Motor neuron (in vitro differentiated cells): ENCODE data around the gene OPN1LW. TPM values are rescaled to one million over a fixed set of nuclear protein-coding genes. Genes with fewer than 3 reads are reported as not detected.
A peak's percentile ranks its signal among the peaks of the same experiment; 100 is the strongest.
"Not testable (repeated sequence)": the region's sequence is repeated elsewhere in the genome, so short reads cannot be mapped to it uniquely, and the experiment has no call there.

Experiments used
- ATAC-seq, 8 experiments: fragments of 200-7000 bp; cut with Tn5 transposase; replicated peaks in 6 of 8; 2 replicates each; pipeline ENCODE4 v1.8.0; 2021; ENCODE audit warnings: mild to moderate bottlenecking in 8 of 8, moderate library complexity in 8 of 8
- H3K27ac ChIP-seq, 2 donors: fragments of 250-450 bp; sonication (Bioruptor Pico); 2 replicates each; pipeline ENCODE4 v1.9.0; 2021; ENCODE audit warnings: antibody characterized with exemption in 2 of 2, mild to moderate bottlenecking in 2 of 2, moderate library complexity in 1 of 2
- H3K4me1 ChIP-seq, 2 donors: fragments of 250-450 bp; sonication (Bioruptor Pico); replicated peaks in 1 of 2; 2 replicates each; pipeline ENCODE4 v1.6.1; 2021; ENCODE audit warnings: antibody characterized with exemption in 2 of 2, mild to moderate bottlenecking in 2 of 2, moderate library complexity in 1 of 2
- H3K4me3 ChIP-seq, 5 donors: fragments of 250-450 bp; sonication (Bioruptor Pico); 2 replicates each; pipeline ENCODE4 v1.9.0; 2021; ENCODE audit warnings: antibody characterized with exemption in 5 of 5, mild to moderate bottlenecking in 5 of 5, moderate library complexity in 4 of 5
- WGBS, 10 experiments: fragments of 450-650 bp; shearing (Covaris generic); methylation state at CpG; one replicate each; pipeline ENCODE4 v1.0.0; 2022; 5-methylcytosine and 5-hydroxymethylcytosine counted together
- in situ Hi-C, 9 experiments: fragments of 400-800 bp; cut with MboI; loops; one replicate each; pipeline ENCODE4 v1.15.0; 2021; ENCODE audit warnings: low sequenced_read_pairs in 9 of 9, low pct_unique_long_range_greater_than_20kb in 2 of 9; ENCODE audit not compliant: unreplicated experiment in 9 of 9
- total RNA-seq, 8 experiments: library from RNA; unstranded; fragments of 300-600 nt; gene quantifications; 2 replicates each; pipeline versions ENCODE4 v1.2.3 to v1.2.4, GENCODE V29; 2022

Gene OPN1LW
- total RNA-seq, 8 experiments from 2014 or later = not detected

DNA sequence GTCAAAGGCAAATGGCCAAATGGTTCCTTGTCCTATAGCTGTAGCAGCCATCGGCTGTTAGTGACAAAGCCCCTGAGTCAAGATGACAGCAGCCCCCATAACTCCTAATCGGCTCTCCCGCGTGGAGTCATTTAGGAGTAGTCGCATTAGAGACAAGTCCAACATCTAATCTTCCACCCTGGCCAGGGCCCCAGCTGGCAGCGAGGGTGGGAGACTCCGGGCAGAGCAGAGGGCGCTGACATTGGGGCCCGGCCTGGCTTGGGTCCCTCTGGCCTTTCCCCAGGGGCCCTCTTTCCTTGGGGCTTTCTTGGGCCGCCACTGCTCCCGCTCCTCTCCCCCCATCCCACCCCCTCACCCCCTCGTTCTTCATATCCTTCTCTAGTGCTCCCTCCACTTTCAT, 3.8 kb upstream of the OPN1LW start:
- in situ Hi-C loops = no loop called here
- 60 to 100% methylated on average over 1 to 2 of the region's 12 CpGs; no CpG with 5 or more reads in 8 of the 10 experiments for WGBS, 10 experiments
- Histone ChIP-seq H3K4me3 (no peak overlapping the region), H3K27ac (no peak overlapping the region), H3K4me1 (peaks cover 0 to 3% of the 10 kb centered on the region in 2 donors)
- no peak for ATAC-seq

DNA sequence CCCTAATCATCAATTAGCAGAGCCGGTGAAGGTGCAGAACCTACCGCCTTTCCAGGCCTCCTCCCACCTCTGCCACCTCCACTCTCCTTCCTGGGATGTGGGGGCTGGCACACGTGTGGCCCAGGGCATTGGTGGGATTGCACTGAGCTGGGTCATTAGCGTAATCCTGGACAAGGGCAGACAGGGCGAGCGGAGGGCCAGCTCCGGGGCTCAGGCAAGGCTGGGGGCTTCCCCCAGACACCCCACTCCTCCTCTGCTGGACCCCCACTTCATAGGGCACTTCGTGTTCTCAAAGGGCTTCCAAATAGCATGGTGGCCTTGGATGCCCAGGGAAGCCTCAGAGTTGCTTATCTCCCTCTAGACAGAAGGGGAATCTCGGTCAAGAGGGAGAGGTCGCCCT, 3.3 kb upstream of the OPN1LW start:
- Histone ChIP-seq H3K27ac (no peak overlapping the region), H3K4me3 (no peak overlapping the region), H3K4me1 (peaks cover 0 to 3% of the 10 kb centered on the region in 2 donors)
- no peak for ATAC-seq
- WGBS, 10 experiments = no CpG with 5 or more reads among the region's 10 CpGs
- in situ Hi-C loops = no loop called here

DNA sequence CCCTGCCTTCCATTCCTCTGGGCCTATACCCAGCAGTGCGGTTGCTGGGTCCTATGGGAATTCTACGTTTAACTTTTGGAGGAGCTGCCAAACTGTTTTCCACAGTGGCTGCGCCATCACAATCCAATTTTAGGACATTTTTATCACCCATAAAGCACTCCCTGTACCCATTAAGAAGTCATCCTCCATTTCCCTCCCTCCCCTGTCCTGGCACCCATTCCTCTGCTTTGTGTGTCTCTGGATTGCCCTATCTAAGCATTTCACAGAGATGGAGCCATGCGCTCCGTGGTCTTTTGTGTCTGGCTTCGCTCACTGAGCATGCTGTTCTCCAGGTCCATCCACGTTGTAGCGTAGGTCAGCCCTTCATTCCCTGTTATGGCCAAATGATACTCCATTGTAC, 1.7 kb upstream of the OPN1LW start:
- in situ Hi-C loops = no loop called here
- no peak for ATAC-seq
- 40 to 100% (median 82%) methylated on average over 1 to 2 of the region's 8 CpGs; no CpG with 5 or more reads in 6 of the 10 experiments for WGBS, 10 experiments
- Histone ChIP-seq H3K27ac (no peak overlapping the region), H3K4me1 (no peaks in the 10 kb centered on the region), H3K4me3 (no peak overlapping the region)

DNA sequence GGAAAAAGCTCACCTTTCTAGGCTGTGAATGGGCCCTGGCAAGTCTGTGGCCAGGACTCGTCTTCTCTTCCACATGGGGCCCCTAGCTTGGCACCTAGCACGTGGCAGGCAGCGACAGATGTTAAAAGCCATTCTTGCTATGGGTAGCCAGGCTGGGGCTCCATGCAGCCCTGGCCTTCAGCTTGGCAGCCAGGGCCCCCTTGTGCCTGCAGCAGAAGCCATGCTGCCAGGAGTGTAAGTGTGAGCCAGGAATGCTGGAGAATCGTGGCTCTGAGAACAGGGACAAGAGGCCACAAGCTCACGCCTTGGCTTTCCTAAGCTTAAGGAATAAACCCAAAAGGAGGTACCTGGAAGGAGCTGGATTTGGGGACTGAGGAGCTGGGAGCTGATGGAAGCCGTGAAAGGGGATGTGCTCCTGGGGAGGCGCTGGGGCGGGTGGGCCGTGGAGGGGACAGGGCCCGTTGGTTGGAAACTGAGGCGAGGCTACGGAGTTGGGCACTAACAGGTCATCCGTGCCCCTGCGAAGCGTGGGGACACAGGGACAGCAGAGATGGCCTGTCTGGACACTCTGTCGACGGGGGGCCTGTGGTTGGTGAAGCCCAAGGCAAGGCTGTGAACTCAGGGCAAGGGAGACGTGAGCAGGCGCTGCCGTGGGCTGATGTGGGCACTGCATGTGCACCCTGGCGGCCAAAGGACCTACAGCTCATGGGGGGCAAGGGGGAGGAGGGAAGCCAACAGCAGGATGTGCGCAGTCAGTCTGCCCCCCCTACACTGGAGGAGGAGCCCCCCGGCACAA, 895 bp upstream of the OPN1LW start:
- Histone ChIP-seq H3K27ac (no peak overlapping the region), H3K4me1 (no peaks in the 10 kb centered on the region), H3K4me3 (no peak overlapping the region)
- in situ Hi-C loops = no loop called here
- WGBS, 10 experiments = 80% methylated on average over 1 of the region's 23 CpGs; no CpG with 5 or more reads in 9 of the 10 experiments
- ATAC-seq = no peak

- H3K27ac ChIP-seq, H3K4me1 ChIP-seq, in situ Hi-C loops, H3K4me3 ChIP-seq: not testable (repeated sequence)
- WGBS, 10 experiments = no CpG with 5 or more reads among the region's 6 CpGs
- ATAC-seq = peak in 2 of 8 experiments; percentile 52 to 58
Observed at GRCh38 chrX:154151030-154151429, 7.0 kb downstream of the OPN1LW start.

- WGBS, 10 experiments = no CpG with 5 or more reads among the region's 11 CpGs
- ATAC-seq, H3K4me1 ChIP-seq, H3K4me3 ChIP-seq, in situ Hi-C loops, H3K27ac ChIP-seq: not testable (repeated sequence)
Observed at GRCh38 chrX:154156221-154156620, 12.2 kb downstream of the OPN1LW start.

DNA sequence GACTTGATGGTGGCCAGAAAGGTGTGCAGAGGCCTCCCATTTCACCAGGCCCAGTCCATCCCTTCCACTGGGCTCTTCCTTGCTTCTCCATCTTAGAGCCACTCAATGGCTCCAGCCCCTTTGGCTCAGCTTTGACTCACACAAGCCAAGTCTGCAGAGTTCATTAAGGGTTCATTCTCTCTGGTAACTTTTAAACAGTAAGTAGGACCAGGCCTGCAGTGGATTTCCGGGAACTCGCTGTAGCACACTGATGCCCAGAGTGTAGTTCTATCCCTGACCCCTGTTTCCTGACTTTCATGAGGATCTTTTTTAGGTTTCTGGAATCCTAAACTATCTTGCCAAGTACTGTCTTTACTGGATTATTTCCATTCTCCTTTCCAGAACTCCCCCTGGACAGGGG, 13.2 kb downstream of the OPN1LW start:
- H3K4me3 ChIP-seq, H3K27ac ChIP-seq, H3K4me1 ChIP-seq, in situ Hi-C loops, ATAC-seq: not testable (repeated sequence)
- no CpG with 5 or more reads among the region's 2 CpGs for WGBS, 10 experiments

- H3K4me1 ChIP-seq, H3K27ac ChIP-seq, H3K4me3 ChIP-seq, ATAC-seq, in situ Hi-C loops: not testable (repeated sequence)
- no CpG with 5 or more reads among the region's 15 CpGs for WGBS, 10 experiments
Observed at GRCh38 chrX:154159345-154159744, 15.3 kb downstream of the OPN1LW start.

- H3K4me1 ChIP-seq, H3K4me3 ChIP-seq, in situ Hi-C loops, ATAC-seq, H3K27ac ChIP-seq: not testable (repeated sequence)
- no CpG with 5 or more reads among the region's 8 CpGs for WGBS, 10 experiments
Observed at GRCh38 chrX:154164902-154165301, 20.9 kb downstream of the OPN1LW start.

GRCh38 chrX:154168384-154168783, 24.3 kb downstream of the OPN1LW start:
- H3K27ac ChIP-seq, ATAC-seq, in situ Hi-C loops, H3K4me3 ChIP-seq, H3K4me1 ChIP-seq: not testable (repeated sequence)
- WGBS, 10 experiments = no CpG with 5 or more reads among the region's 13 CpGs

- WGBS, 10 experiments = no CpG with 5 or more reads among the region's 11 CpGs
- in situ Hi-C loops, H3K4me3 ChIP-seq, H3K27ac ChIP-seq, H3K4me1 ChIP-seq: not testable (repeated sequence)
- ATAC-seq = peak; percentile 14 to 99 (median 98)
Observed at GRCh38 chrX:154172535-154172943, 28.5 kb downstream of the OPN1LW start.

DNA sequence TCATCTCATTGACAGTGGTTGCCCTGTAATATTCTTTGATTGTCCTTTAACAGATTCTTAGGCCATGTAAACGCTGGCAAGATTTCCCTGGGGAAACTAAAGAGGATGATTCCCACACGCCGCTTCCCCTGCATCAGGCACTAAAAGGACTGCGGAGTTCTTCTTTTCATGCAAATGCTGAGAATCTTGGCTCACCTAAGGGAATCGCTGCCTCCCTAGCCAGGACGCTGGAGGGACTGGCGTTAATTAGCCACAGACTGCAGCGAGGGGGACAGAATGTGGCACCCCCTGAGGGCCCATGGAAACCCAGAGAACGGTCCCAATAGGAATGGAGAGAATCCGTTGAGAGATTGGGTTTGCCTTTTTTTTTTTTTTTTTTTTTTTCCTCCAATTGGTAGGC, 30.3 kb downstream of the OPN1LW start:
- ATAC-seq, H3K4me3 ChIP-seq, in situ Hi-C loops, H3K27ac ChIP-seq, H3K4me1 ChIP-seq: not testable (repeated sequence)
- WGBS, 10 experiments = no CpG with 5 or more reads among the region's 10 CpGs

GRCh38 chrX:154182296-154182695, 38.3 kb downstream of the OPN1LW start, which contains the start of gene OPN1MW:
Gene OPN1MW (plus strand): TSS chrX:154182596. CDS start chrX:154182678, 82 bp downstream.
- H3K4me3 ChIP-seq, H3K4me1 ChIP-seq, ATAC-seq, H3K27ac ChIP-seq, in situ Hi-C loops: not testable (repeated sequence)
- WGBS, 10 experiments = no CpG with 5 or more reads among the region's 14 CpGs

GRCh38 chrX:154183794-154184193, 39.8 kb downstream of the OPN1LW start:
- H3K4me1 ChIP-seq, H3K4me3 ChIP-seq, in situ Hi-C loops, H3K27ac ChIP-seq, ATAC-seq: not testable (repeated sequence)
- no CpG with 5 or more reads among the region's 8 CpGs for WGBS, 10 experiments
